Measurements from ENCODE around the gene RNF13.

Gene RNF13

GRCh38 chr3:149839896-149840295 lies 26.9 kb downstream of the RNF13 start:
- H3K79me2 ChIP-seq (ENCODE audit: insufficient read depth, low read length) = peaks cover 71% of the 10 kb centered on the region

GRCh38 chr3:149843502-149843901 lies 30.5 kb downstream of the RNF13 start:
- H3K79me2 ChIP-seq (ENCODE audit: insufficient read depth, low read length) = peaks cover 58% of the 10 kb centered on the region
- no peaks in the 10 kb centered on the region for H3K27me3 ChIP-seq (ENCODE audit: low read length)

More at GRCh38 chr3:149839896-149840295, 26.9 kb downstream of the RNF13 start:
- H3K27me3 ChIP-seq (ENCODE audit: low read length) = no peaks in the 10 kb centered on the region
- H3K4me2 ChIP-seq (ENCODE audit: low read depth, low read length, poor library complexity, severe bottlenecking) = no peak overlapping the region
- no peaks in the 10 kb centered on the region for H3K9me2 ChIP-seq (replicated peaks; ENCODE audit: insufficient read depth, low read length)
- peaks cover 18% of the 10 kb centered on the region; the same call in 1 of the 2 replicates for H3K9me3 ChIP-seq (ENCODE audit: insufficient read depth, low read length)
- no peak overlapping the region for H3K9ac ChIP-seq (ENCODE audit: low read length)
- no peak overlapping the region for H2AFZ ChIP-seq (ENCODE audit: low read depth, low read length, severe bottlenecking)
- H3F3A ChIP-seq (ENCODE audit: insufficient read depth) = no peaks in the 10 kb centered on the region
- no peak overlapping the region for H3K27ac ChIP-seq (ENCODE audit: low read depth, low read length)
- TF ChIP-seq EZH2phosphoT487 (conservative IDR thresholded peaks at IDR 0.05; ENCODE audit: low read length) (no peak), CTCF (IDR thresholded peaks at IDR 0.05; ENCODE audit: insufficient read depth, low read length, poor library complexity, severe bottlenecking) (no peak)
- peaks cover 7% of the 10 kb centered on the region; the same call in 1 of the 2 replicates for H3K36me3 ChIP-seq (ENCODE audit: low read length)
- H4K20me1 ChIP-seq (ENCODE audit: low read depth, low read length) = peaks cover 5% of the 10 kb centered on the region; the same call in 1 of the 2 replicates
- no peak overlapping the region for H3K4me3 ChIP-seq (ENCODE audit: insufficient read depth, low read length, poor library complexity, severe bottlenecking)

GRCh38 chr3:149844091-149844490 lies 31.1 kb downstream of the RNF13 start:
- no peaks in the 10 kb centered on the region for H3K9me2 ChIP-seq (replicated peaks; ENCODE audit: insufficient read depth, low read length)
- no peaks in the 10 kb centered on the region for H3K27me3 ChIP-seq (ENCODE audit: low read length)
- H3K79me2 ChIP-seq (ENCODE audit: insufficient read depth, low read length) = peaks cover 61% of the 10 kb centered on the region
- peaks cover 4% of the 10 kb centered on the region; the same call in 1 of the 2 replicates for H3K36me3 ChIP-seq (ENCODE audit: low read length)
- H3K4me2 ChIP-seq (ENCODE audit: low read depth, low read length, poor library complexity, severe bottlenecking) = no peak overlapping the region
- H4K20me1 ChIP-seq (ENCODE audit: low read depth, low read length) = peaks cover 5% of the 10 kb centered on the region; the same call in 1 of the 2 replicates
- no peak overlapping the region for H2AFZ ChIP-seq (ENCODE audit: low read depth, low read length, severe bottlenecking)
- no peaks in the 10 kb centered on the region for H3F3A ChIP-seq (ENCODE audit: insufficient read depth)
- H3K4me3 ChIP-seq (ENCODE audit: insufficient read depth, low read length, poor library complexity, severe bottlenecking) = no peak overlapping the region
- TF ChIP-seq EZH2phosphoT487 (conservative IDR thresholded peaks at IDR 0.05; ENCODE audit: low read length) (no peak), CTCF (IDR thresholded peaks at IDR 0.05; ENCODE audit: insufficient read depth, low read length, poor library complexity, severe bottlenecking) (no peak)
- no peak overlapping the region for H3K9ac ChIP-seq (ENCODE audit: low read length)
- H3K27ac ChIP-seq (ENCODE audit: low read depth, low read length) = no peak overlapping the region
- no peaks in the 10 kb centered on the region for H3K9me3 ChIP-seq (ENCODE audit: insufficient read depth, low read length)

More at GRCh38 chr3:149843502-149843901, 30.5 kb downstream of the RNF13 start:
- no peaks in the 10 kb centered on the region for H3K9me2 ChIP-seq (replicated peaks; ENCODE audit: insufficient read depth, low read length)
- H3K4me2 ChIP-seq (ENCODE audit: low read depth, low read length, poor library complexity, severe bottlenecking) = no peak overlapping the region
- H4K20me1 ChIP-seq (ENCODE audit: low read depth, low read length) = peaks cover 5% of the 10 kb centered on the region; the same call in 1 of the 2 replicates
- no peak overlapping the region for H3K27ac ChIP-seq (ENCODE audit: low read depth, low read length)
- H3K9ac ChIP-seq (ENCODE audit: low read length) = no peak overlapping the region
- H3K4me3 ChIP-seq (ENCODE audit: insufficient read depth, low read length, poor library complexity, severe bottlenecking) = no peak overlapping the region
- H3K9me3 ChIP-seq (ENCODE audit: insufficient read depth, low read length) = no peaks in the 10 kb centered on the region
- no peak overlapping the region for H2AFZ ChIP-seq (ENCODE audit: low read depth, low read length, severe bottlenecking)
- H3F3A ChIP-seq (ENCODE audit: insufficient read depth) = no peaks in the 10 kb centered on the region
- TF ChIP-seq CTCF (IDR thresholded peaks at IDR 0.05; ENCODE audit: insufficient read depth, low read length, poor library complexity, severe bottlenecking) = no peak
- TF ChIP-seq EZH2phosphoT487 (conservative IDR thresholded peaks at IDR 0.05; ENCODE audit: low read length) = no peak
- peaks cover 4% of the 10 kb centered on the region; the same call in 1 of the 2 replicates for H3K36me3 ChIP-seq (ENCODE audit: low read length)
